Measurements from ENCODE around the gene TMEM202. TPM values are rescaled to one million over a fixed set of nuclear protein-coding genes. Genes with fewer than 3 reads are reported as not detected.
A peak's percentile ranks its signal among the peaks of the same experiment; 100 is the strongest.

Gene TMEM202
- total and polyA plus RNA-seq, 2 of the 13 experiments (the other 11 are each of a cell fraction or from before 2014, with no cell fraction given), result not detected

DNA sequence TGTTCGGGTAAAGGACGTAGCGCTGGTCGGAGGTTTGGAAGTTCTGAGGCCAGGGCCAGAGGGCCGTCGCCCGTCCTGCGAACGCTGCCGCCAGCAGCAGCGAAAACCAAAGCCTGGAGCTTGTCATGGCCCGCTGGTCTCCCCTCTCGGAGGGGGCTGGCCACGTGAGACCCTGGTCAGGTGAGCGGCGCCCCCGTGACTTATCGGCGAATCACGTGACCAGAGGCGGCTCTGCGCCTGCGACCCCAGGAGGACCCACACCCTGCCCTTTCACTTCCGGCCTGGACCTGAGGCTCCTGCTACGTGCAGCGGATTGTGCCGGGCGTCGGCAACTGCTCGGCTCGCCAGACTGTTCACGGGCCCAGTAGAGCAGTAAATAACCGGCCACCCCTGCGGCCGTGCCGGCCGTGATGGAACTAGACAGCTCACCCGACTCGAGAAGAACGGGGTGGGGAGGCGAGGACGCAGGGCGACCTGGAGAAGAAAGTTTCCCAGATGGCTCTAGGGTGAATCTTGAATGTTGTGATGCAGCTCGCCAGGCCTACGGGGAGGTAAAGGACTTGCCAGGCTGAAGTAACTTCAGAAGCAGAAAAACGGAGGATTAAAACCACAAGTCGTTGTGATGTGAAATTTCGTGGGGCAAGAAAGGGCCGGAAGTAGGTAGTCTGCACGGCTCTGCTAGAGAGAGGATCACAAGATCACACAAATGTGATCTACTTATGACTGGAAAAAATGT is 22.1 kb upstream of the TMEM202 start, which contains the start of gene HEXA (continued):
- TF ChIP-seq, protein P1, sequence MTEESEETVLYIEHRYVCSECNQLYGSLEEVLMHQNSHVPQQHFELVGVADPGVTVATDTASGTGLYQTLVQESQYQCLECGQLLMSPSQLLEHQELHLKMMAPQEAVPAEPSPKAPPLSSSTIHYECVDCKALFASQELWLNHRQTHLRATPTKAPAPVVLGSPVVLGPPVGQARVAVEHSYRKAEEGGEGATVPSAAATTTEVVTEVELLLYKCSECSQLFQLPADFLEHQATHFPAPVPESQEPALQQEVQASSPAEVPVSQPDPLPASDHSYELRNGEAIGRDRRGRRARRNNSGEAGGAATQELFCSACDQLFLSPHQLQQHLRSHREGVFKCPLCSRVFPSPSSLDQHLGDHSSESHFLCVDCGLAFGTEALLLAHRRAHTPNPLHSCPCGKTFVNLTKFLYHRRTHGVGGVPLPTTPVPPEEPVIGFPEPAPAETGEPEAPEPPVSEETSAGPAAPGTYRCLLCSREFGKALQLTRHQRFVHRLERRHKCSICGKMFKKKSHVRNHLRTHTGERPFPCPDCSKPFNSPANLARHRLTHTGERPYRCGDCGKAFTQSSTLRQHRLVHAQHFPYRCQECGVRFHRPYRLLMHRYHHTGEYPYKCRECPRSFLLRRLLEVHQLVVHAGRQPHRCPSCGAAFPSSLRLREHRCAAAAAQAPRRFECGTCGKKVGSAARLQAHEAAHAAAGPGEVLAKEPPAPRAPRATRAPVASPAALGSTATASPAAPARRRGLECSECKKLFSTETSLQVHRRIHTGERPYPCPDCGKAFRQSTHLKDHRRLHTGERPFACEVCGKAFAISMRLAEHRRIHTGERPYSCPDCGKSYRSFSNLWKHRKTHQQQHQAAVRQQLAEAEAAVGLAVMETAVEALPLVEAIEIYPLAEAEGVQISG (CRISPR knock-in tag; IDR thresholded peaks at IDR 0.05), result peak; percentile 93
- TF ChIP-seq, protein P2, sequence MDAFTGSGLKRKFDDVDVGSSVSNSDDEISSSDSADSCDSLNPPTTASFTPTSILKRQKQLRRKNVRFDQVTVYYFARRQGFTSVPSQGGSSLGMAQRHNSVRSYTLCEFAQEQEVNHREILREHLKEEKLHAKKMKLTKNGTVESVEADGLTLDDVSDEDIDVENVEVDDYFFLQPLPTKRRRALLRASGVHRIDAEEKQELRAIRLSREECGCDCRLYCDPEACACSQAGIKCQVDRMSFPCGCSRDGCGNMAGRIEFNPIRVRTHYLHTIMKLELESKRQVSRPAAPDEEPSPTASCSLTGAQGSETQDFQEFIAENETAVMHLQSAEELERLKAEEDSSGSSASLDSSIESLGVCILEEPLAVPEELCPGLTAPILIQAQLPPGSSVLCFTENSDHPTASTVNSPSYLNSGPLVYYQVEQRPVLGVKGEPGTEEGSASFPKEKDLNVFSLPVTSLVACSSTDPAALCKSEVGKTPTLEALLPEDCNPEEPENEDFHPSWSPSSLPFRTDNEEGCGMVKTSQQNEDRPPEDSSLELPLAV (CRISPR knock-in tag; conservative IDR thresholded peaks at IDR 0.05; ENCODE audit: low read depth), result no peak
- TF ChIP-seq SETDB1 (CRISPR knock-in tag; IDR thresholded peaks at IDR 0.05; ENCODE audit: borderline replicate concordance) (no peak), MED8 (CRISPR knock-in tag; IDR thresholded peaks at IDR 0.05; ENCODE audit: insufficient replicate concordance) (no peak), RARA (CRISPR knock-in tag; IDR thresholded peaks at IDR 0.05) (peak; percentile 75), SYNCRIP (IDR thresholded peaks at IDR 0.05; ENCODE audit: insufficient read depth, low read depth, low read length) (no peak), ZBTB3 (CRISPR knock-in tag; IDR thresholded peaks at IDR 0.05; ENCODE audit: borderline replicate concordance, low read depth) (peak; percentile 61; the same call in 1 of the 2 replicates), CREB1 (IDR thresholded peaks at IDR 0.05) (peak; percentile 34; the same call in 1 of the 2 replicates), CREB1 (CRISPR knock-in tag; IDR thresholded peaks at IDR 0.05) (no peak), ZNF713 (CRISPR knock-in tag; IDR thresholded peaks at IDR 0.05) (0 out of 2 replicates have a peak, but pooled peaks have one; percentile 26), HNRNPUL1 (IDR thresholded peaks at IDR 0.05; ENCODE audit: low read depth, low read length) (peak; percentile 48; the same call in 1 of the 2 replicates), ZNF619 (CRISPR knock-in tag; IDR thresholded peaks at IDR 0.05) (peak; percentile 93), NKX3-1 (CRISPR knock-in tag; IDR thresholded peaks at IDR 0.05) (peak; percentile 89), ZNF136 (CRISPR knock-in tag; IDR thresholded peaks at IDR 0.05; ENCODE audit: low read depth) (peak; percentile 76; the same call in 1 of the 2 replicates), JUNB (CRISPR knock-in tag; IDR thresholded peaks at IDR 0.05; ENCODE audit: borderline replicate concordance) (no peak), NFATC3 (CRISPR knock-in tag; IDR thresholded peaks at IDR 0.05) (peak; percentile 83), ZNF30 (CRISPR knock-in tag; IDR thresholded peaks at IDR 0.05) (0 out of 2 replicates have a peak, but pooled peaks have one; percentile 42)
- TF ChIP-seq, protein P3, sequence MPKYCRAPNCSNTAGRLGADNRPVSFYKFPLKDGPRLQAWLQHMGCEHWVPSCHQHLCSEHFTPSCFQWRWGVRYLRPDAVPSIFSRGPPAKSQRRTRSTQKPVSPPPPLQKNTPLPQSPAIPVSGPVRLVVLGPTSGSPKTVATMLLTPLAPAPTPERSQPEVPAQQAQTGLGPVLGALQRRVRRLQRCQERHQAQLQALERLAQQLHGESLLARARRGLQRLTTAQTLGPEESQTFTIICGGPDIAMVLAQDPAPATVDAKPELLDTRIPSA (CRISPR knock-in tag; IDR thresholded peaks at IDR 0.05; ENCODE audit: borderline replicate concordance), result no peak
- TF ChIP-seq, protein P4, sequence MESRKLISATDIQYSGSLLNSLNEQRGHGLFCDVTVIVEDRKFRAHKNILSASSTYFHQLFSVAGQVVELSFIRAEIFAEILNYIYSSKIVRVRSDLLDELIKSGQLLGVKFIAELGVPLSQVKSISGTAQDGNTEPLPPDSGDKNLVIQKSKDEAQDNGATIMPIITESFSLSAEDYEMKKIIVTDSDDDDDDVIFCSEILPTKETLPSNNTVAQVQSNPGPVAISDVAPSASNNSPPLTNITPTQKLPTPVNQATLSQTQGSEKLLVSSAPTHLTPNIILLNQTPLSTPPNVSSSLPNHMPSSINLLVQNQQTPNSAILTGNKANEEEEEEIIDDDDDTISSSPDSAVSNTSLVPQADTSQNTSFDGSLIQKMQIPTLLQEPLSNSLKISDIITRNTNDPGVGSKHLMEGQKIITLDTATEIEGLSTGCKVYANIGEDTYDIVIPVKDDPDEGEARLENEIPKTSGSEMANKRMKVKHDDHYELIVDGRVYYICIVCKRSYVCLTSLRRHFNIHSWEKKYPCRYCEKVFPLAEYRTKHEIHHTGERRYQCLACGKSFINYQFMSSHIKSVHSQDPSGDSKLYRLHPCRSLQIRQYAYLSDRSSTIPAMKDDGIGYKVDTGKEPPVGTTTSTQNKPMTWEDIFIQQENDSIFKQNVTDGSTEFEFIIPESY (CRISPR knock-in tag; IDR thresholded peaks at IDR 0.05), result peak; percentile 60
- TF ChIP-seq, protein P5, sequence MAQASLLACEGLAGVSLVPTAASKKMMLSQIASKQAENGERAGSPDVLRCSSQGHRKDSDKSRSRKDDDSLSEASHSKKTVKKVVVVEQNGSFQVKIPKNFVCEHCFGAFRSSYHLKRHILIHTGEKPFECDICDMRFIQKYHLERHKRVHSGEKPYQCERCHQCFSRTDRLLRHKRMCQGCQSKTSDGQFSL (CRISPR knock-in tag; IDR thresholded peaks at IDR 0.05), result peak; percentile 45; the same call in 1 of the 2 replicates
- TF ChIP-seq, protein P6, sequence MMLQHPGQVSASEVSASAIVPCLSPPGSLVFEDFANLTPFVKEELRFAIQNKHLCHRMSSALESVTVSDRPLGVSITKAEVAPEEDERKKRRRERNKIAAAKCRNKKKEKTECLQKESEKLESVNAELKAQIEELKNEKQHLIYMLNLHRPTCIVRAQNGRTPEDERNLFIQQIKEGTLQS (CRISPR knock-in tag; IDR thresholded peaks at IDR 0.05), result peak; percentile 58; the same call in 1 of the 2 replicates

Measured in HepG2 (cell line).